Measurements from ENCODE around the gene ERFL.

GRCh38 chr19:41915776-41916414, 12.4 kb downstream of the ERFL start:
- TF ChIP-seq CTCF (IDR thresholded peaks at IDR 0.05) (no peak), POLR2A (IDR thresholded peaks at IDR 0.05) (no peak)
